WTC11 (cell line): ENCODE data around the gene SLC17A9. TPM values are rescaled to one million over a fixed set of nuclear protein-coding genes. Genes with fewer than 3 reads are reported as not detected.

Source experiments
- ATAC-seq: fragments of 200-7000 bp; cut with Tn5 transposase; 2 replicates; pipeline ENCODE4 v1.10.0; 2021; ENCODE audit warnings: mild to moderate bottlenecking, moderate library complexity
- CTCF ChIA-PET: fragments of 300-600 bp; sonication (Branson Sonifier 250); formaldehyde crosslinking; loops from one replicate; lab custom pipeline; 2021; ENCODE audit warnings: antibody characterized with exemption; lab: Charles Lee
- POLR2A ChIA-PET: fragments of 350-600 bp; sonication (Branson Sonifier 250); formaldehyde crosslinking; loops from one replicate; lab custom pipeline; 2021; ENCODE audit warnings: antibody characterized with exemption; lab: Charles Lee
- DNase-seq: peaks from one replicate; pipeline ENCODE4 v3.0.0; 2021; ENCODE audit warnings: low spot score
- H3K27ac Mint-ChIP-seq: 2 replicates; pipeline ENCODE4 v1.8.0; 2021; ENCODE audit warnings: mixed read lengths
- H3K27me3 Mint-ChIP-seq: 2 replicates; pipeline ENCODE4 v1.8.0; 2021; ENCODE audit warnings: low read depth, mild to moderate bottlenecking, moderate library complexity, mixed read lengths
- H3K36me3 Mint-ChIP-seq: 2 replicates; pipeline ENCODE4 v1.8.0; 2021; ENCODE audit warnings: mixed read lengths
- H3K4me1 Mint-ChIP-seq: 2 replicates; pipeline ENCODE4 v1.8.0; 2022; ENCODE audit warnings: mixed read lengths
- H3K4me3 Mint-ChIP-seq: 2 replicates; pipeline ENCODE4 v1.8.0; 2021; ENCODE audit warnings: mild to moderate bottlenecking, moderate library complexity, mixed read lengths
- H3K9me3 Mint-ChIP-seq: 2 replicates; pipeline ENCODE4 v1.8.0; 2021; ENCODE audit warnings: mixed read lengths
- AFF4 ChIP-seq: sonication (generic); formaldehyde crosslinking; IDR thresholded peaks from 2 replicates; pipeline ENCODE4 v1.8.1; 2023; ENCODE audit warnings: mild to moderate bottlenecking, missing genetic modification reagents, borderline replicate concordance
- CREB1 ChIP-seq: sonication (generic); formaldehyde crosslinking; IDR thresholded peaks from 2 replicates; pipeline ENCODE4 v1.8.0; 2023; ENCODE audit warnings: mild to moderate bottlenecking, missing genetic modification reagents
- ELF4 ChIP-seq: sonication (generic); formaldehyde crosslinking; IDR thresholded peaks from 2 replicates; pipeline ENCODE4 v1.8.1; 2022; ENCODE audit warnings: low read depth, mild to moderate bottlenecking, moderate library complexity, missing genetic modification reagents
- NFATC4 ChIP-seq: fragments of 250-450 bp; sonication (Bioruptor Pico); IDR thresholded peaks from 2 replicates; pipeline ENCODE4 v1.9.0; 2021; ENCODE audit warnings: mild to moderate bottlenecking
- NFE2L1 ChIP-seq: sonication (generic); formaldehyde crosslinking; IDR thresholded peaks from 2 replicates; pipeline ENCODE4 v1.8.1; 2023; ENCODE audit warnings: missing genetic modification reagents
- NR1H2 ChIP-seq: sonication (generic); formaldehyde crosslinking; IDR thresholded peaks from 2 replicates; pipeline ENCODE4 v1.9.0; 2021; ENCODE audit warnings: mild to moderate bottlenecking, moderate library complexity, missing genetic modification reagents
- NR2C2 ChIP-seq: sonication (generic); formaldehyde crosslinking; IDR thresholded peaks from 2 replicates; pipeline ENCODE4 v1.8.0; 2022; ENCODE audit warnings: mild to moderate bottlenecking, missing genetic modification reagents
- NR3C1 ChIP-seq: sonication (generic); formaldehyde crosslinking; conservative IDR thresholded peaks from 2 replicates; pipeline ENCODE4 v1.8.1; 2023; ENCODE audit warnings: low read depth, mild to moderate bottlenecking, missing genetic modification reagents
- ZNF416 ChIP-seq: fragments of 250-450 bp; sonication (Bioruptor Pico); IDR thresholded peaks from 2 replicates; pipeline ENCODE4 v1.9.0; 2021; ENCODE audit warnings: mild to moderate bottlenecking, inconsistent platforms
- total RNA-seq: library from RNA; stranded (reverse); gene quantifications from 3 replicates; pipeline ENCODE4 v1.2.3, GENCODE V29; 2021
- TF ChIP-seq, protein P1 (sequence below): sonication (generic); formaldehyde crosslinking; IDR thresholded peaks from 2 replicates; pipeline ENCODE4 v1.8.1; 2023; ENCODE audit warnings: mild to moderate bottlenecking, missing genetic modification reagents
- TF ChIP-seq, protein P2 (sequence below): sonication (generic); formaldehyde crosslinking; IDR thresholded peaks from 2 replicates; pipeline ENCODE4 v1.8.0; 2023; ENCODE audit warnings: mild to moderate bottlenecking, missing genetic modification reagents
- TF ChIP-seq, protein P3 (sequence below): sonication (generic); formaldehyde crosslinking; IDR thresholded peaks from 2 replicates; pipeline ENCODE4 v1.8.0; 2022; ENCODE audit warnings: mild to moderate bottlenecking, missing genetic modification reagents
- TF ChIP-seq, protein P4 (sequence below): sonication (generic); formaldehyde crosslinking; IDR thresholded peaks from 2 replicates; pipeline ENCODE4 v1.8.0; 2023; ENCODE audit warnings: missing genetic modification reagents, mild to moderate bottlenecking, borderline replicate concordance

Gene SLC17A9
- total RNA-seq, 1 experiment from 2014 or later, result 41.7 TPM

DNA sequence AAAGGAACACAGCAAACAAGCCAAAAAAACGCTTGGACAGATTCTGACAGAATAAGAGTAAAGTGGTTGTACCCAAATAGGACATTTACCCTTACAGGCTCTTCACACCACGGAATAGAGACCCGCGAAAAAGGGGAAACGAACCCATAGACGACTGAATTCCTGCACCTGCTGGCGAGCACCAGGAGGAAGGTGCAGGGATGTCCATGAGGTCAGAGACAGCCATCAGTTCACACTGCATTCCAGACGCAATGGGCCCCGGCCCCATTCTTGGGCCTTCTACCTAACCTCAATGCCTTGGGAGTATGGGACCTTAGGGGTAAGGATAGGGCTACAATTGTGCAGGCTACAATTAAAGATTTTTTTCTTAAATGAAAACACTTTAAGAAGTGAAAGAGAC, 21.0 kb upstream of the SLC17A9 start:
- Mint-ChIP-seq H3K9me3 (no peaks in the 10 kb centered on the region), H3K27me3 (no peaks in the 10 kb centered on the region), H3K4me3 (no peak overlapping the region; the same call in 1 of the 2 replicates), H3K27ac (peak overlapping the region; percentile 99), H3K4me1 (peaks cover 42% of the 10 kb centered on the region), H3K36me3 (peaks cover 3% of the 10 kb centered on the region; the same call in 1 of the 2 replicates)
- TF ChIP-seq NFATC4 (no peak), NR3C1 (CRISPR knock-in tag) (no peak), NFE2L1 (CRISPR knock-in tag) (no peak), NR1H2 (CRISPR knock-in tag) (no peak), ZNF416 (no peak), ELF4 (no peak), CREB1 (no peak), AFF4 (CRISPR knock-in tag) (no peak)
- TF ChIP-seq, protein P1, sequence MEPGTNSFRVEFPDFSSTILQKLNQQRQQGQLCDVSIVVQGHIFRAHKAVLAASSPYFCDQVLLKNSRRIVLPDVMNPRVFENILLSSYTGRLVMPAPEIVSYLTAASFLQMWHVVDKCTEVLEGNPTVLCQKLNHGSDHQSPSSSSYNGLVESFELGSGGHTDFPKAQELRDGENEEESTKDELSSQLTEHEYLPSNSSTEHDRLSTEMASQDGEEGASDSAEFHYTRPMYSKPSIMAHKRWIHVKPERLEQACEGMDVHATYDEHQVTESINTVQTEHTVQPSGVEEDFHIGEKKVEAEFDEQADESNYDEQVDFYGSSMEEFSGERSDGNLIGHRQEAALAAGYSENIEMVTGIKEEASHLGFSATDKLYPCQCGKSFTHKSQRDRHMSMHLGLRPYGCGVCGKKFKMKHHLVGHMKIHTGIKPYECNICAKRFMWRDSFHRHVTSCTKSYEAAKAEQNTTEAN (CRISPR knock-in tag), result no peak
- TF ChIP-seq, protein P2, sequence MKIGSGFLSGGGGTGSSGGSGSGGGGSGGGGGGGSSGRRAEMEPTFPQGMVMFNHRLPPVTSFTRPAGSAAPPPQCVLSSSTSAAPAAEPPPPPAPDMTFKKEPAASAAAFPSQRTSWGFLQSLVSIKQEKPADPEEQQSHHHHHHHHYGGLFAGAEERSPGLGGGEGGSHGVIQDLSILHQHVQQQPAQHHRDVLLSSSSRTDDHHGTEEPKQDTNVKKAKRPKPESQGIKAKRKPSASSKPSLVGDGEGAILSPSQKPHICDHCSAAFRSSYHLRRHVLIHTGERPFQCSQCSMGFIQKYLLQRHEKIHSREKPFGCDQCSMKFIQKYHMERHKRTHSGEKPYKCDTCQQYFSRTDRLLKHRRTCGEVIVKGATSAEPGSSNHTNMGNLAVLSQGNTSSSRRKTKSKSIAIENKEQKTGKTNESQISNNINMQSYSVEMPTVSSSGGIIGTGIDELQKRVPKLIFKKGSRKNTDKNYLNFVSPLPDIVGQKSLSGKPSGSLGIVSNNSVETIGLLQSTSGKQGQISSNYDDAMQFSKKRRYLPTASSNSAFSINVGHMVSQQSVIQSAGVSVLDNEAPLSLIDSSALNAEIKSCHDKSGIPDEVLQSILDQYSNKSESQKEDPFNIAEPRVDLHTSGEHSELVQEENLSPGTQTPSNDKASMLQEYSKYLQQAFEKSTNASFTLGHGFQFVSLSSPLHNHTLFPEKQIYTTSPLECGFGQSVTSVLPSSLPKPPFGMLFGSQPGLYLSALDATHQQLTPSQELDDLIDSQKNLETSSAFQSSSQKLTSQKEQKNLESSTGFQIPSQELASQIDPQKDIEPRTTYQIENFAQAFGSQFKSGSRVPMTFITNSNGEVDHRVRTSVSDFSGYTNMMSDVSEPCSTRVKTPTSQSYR (CRISPR knock-in tag), result no peak
- DNase-seq, result no peak
- CTCF ChIA-PET, result no interaction called here
- ATAC-seq, result no peak
- POLR2A ChIA-PET, result no interaction called here

- Mint-ChIP-seq H3K9me3 (no peaks in the 10 kb centered on the region), H3K4me1 (peaks cover 37% of the 10 kb centered on the region), H3K36me3 (peaks cover 8% of the 10 kb centered on the region), H3K27me3 (no peaks in the 10 kb centered on the region), H3K4me3 (no peak overlapping the region), H3K27ac (no peak overlapping the region)
- no peak for ATAC-seq
- CTCF ChIA-PET, result interaction anchor here (1.3 to 3.6 kb wide), 5 partner anchors 9 to 76 kb away, joined by 4 to 14 read pairs (median 7); no protein-coding TSS in a partner anchor
- TF ChIP-seq NR2C2 (CRISPR knock-in tag), result no peak
- POLR2A ChIA-PET, result interaction anchor here (0.6 to 5.0 kb wide), 3 partner anchors 8 to 72 kb away, joined by 3 to 53 read pairs (median 4); partner anchors contain the start of genes DIDO1 and TCFL5
- DNase-seq, result no peak
Measured at GRCh38 chr20:62933966-62934365, 18.5 kb upstream of the SLC17A9 start.

- TF ChIP-seq ELF4, result no peak
- TF ChIP-seq, protein P3, sequence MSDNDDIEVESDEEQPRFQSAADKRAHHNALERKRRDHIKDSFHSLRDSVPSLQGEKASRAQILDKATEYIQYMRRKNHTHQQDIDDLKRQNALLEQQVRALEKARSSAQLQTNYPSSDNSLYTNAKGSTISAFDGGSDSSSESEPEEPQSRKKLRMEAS (CRISPR knock-in tag), result no peak
- TF ChIP-seq, protein P4, sequence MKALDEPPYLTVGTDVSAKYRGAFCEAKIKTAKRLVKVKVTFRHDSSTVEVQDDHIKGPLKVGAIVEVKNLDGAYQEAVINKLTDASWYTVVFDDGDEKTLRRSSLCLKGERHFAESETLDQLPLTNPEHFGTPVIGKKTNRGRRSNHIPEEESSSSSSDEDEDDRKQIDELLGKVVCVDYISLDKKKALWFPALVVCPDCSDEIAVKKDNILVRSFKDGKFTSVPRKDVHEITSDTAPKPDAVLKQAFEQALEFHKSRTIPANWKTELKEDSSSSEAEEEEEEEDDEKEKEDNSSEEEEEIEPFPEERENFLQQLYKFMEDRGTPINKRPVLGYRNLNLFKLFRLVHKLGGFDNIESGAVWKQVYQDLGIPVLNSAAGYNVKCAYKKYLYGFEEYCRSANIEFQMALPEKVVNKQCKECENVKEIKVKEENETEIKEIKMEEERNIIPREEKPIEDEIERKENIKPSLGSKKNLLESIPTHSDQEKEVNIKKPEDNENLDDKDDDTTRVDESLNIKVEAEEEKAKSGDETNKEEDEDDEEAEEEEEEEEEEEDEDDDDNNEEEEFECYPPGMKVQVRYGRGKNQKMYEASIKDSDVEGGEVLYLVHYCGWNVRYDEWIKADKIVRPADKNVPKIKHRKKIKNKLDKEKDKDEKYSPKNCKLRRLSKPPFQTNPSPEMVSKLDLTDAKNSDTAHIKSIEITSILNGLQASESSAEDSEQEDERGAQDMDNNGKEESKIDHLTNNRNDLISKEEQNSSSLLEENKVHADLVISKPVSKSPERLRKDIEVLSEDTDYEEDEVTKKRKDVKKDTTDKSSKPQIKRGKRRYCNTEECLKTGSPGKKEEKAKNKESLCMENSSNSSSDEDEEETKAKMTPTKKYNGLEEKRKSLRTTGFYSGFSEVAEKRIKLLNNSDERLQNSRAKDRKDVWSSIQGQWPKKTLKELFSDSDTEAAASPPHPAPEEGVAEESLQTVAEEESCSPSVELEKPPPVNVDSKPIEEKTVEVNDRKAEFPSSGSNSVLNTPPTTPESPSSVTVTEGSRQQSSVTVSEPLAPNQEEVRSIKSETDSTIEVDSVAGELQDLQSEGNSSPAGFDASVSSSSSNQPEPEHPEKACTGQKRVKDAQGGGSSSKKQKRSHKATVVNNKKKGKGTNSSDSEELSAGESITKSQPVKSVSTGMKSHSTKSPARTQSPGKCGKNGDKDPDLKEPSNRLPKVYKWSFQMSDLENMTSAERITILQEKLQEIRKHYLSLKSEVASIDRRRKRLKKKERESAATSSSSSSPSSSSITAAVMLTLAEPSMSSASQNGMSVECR (CRISPR knock-in tag), result no peak
- ATAC-seq, result no peak
- POLR2A ChIA-PET, result interaction anchor here (1.1 to 5.0 kb wide), 2 partner anchors 9 to 57 kb away, joined by 3 to 53 read pairs; partner anchors contain the start of gene DIDO1
- CTCF ChIA-PET, result interaction anchor here (1.0 to 3.6 kb wide), 6 partner anchors 10 to 74 kb away, joined by 3 to 14 read pairs (median 6); partner anchors contain the start of gene BHLHE23
- Mint-ChIP-seq H3K27me3 (no peaks in the 10 kb centered on the region), H3K9me3 (no peaks in the 10 kb centered on the region), H3K4me1 (peaks cover 41% of the 10 kb centered on the region), H3K27ac (no peak overlapping the region), H3K4me3 (no peak overlapping the region), H3K36me3 (peaks cover 8% of the 10 kb centered on the region)
- no peak for DNase-seq
Measured at GRCh38 chr20:62935204-62935967, 17.1 kb upstream of the SLC17A9 start.
